SU-DHL-6 (cell line): Measurements from ENCODE around the gene FOXN3.

Experiments used
- EZH2phosphoT487 ChIP-seq: fragments of 200-600 bp; sonication (generic), shearing (Covaris generic); conservative IDR thresholded peaks from 2 replicates; pipeline ENCODE4 v1.6.1; 2018; ENCODE audit warnings: mild to moderate bottlenecking, antibody characterized with exemption, low read length, moderate library complexity, mixed read lengths
- TF ChIP-seq, protein P1 (sequence below): fragments of 200-600 bp; sonication (generic); IDR thresholded peaks from one replicate; pipeline ENCODE4 v1.5.1; 2017; ENCODE audit warnings: antibody characterized with exemption, mild to moderate bottlenecking, low read length, moderate library complexity; ENCODE audit not compliant: insufficient read depth, poor library complexity, severe bottlenecking

DNA sequence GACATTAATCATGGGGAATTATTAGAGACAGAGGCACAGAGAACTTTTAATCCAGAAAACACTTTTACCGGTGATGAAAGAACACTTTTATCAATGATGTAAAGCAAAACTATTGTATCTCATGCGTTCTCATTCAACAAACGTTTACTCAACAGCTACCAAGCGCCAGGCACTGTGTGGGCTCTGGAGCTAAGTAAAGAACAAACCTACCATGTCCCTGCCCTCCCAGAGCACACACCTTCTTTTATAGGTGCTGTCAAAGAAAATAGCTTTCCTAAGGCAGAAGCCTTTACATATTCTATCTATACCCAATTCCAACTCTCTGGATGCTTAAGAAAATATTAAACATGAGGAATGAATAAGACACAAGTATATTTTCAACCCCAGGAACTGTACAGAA, 91.1 kb downstream of the FOXN3 start:
- TF ChIP-seq, protein P1, sequence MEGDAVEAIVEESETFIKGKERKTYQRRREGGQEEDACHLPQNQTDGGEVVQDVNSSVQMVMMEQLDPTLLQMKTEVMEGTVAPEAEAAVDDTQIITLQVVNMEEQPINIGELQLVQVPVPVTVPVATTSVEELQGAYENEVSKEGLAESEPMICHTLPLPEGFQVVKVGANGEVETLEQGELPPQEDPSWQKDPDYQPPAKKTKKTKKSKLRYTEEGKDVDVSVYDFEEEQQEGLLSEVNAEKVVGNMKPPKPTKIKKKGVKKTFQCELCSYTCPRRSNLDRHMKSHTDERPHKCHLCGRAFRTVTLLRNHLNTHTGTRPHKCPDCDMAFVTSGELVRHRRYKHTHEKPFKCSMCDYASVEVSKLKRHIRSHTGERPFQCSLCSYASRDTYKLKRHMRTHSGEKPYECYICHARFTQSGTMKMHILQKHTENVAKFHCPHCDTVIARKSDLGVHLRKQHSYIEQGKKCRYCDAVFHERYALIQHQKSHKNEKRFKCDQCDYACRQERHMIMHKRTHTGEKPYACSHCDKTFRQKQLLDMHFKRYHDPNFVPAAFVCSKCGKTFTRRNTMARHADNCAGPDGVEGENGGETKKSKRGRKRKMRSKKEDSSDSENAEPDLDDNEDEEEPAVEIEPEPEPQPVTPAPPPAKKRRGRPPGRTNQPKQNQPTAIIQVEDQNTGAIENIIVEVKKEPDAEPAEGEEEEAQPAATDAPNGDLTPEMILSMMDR, result no peak
- TF ChIP-seq EZH2phosphoT487, result no peak
